Transverse colon (tissue), 4 donors: ENCODE measurements around the gene STIM1.

Experiments used
- POLR2AphosphoS5 ChIP-seq, 3 donors: sonication (generic); formaldehyde crosslinking; IDR thresholded peaks; one replicate each; pipeline ENCODE4 v1.6.1; 2016; ENCODE audit warnings: antibody characterized with exemption in 3 of 3
- TF ChIP-seq, protein P1 (sequence below), 5 experiments: fragments of 200-600 bp in 3 of 5; fragments of 450-650 bp in 2 of 5; sonication (generic) in 3 of 5; IDR thresholded peaks; 1 replicate in 2 of 5; 2 replicates in 3 of 5; pipeline ENCODE4 v1.5.1; 2016 to 2017; ENCODE audit warnings: antibody characterized with exemption in 5 of 5, inconsistent platforms in 3 of 5, mild to moderate bottlenecking in 2 of 5, moderate library complexity in 1 of 5

DNA sequence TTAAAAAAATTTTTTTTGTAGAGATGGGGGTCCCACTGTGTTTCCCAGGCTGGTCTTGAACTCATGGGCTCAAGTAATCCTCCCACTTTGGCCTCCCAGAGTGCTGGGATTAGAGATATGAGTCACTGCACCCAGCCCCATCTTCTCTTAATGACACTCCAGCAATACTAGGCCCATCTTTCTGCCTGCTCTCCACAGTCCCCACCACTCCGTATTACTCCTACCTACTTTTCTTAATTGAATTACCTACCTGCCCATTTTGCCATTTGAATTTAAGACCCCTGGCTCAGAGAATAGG is 2.0 kb upstream of the STIM1 start:
- TF ChIP-seq POLR2AphosphoS5 (IDR thresholded peaks at IDR 0.05): no peak
- TF ChIP-seq, protein P1, sequence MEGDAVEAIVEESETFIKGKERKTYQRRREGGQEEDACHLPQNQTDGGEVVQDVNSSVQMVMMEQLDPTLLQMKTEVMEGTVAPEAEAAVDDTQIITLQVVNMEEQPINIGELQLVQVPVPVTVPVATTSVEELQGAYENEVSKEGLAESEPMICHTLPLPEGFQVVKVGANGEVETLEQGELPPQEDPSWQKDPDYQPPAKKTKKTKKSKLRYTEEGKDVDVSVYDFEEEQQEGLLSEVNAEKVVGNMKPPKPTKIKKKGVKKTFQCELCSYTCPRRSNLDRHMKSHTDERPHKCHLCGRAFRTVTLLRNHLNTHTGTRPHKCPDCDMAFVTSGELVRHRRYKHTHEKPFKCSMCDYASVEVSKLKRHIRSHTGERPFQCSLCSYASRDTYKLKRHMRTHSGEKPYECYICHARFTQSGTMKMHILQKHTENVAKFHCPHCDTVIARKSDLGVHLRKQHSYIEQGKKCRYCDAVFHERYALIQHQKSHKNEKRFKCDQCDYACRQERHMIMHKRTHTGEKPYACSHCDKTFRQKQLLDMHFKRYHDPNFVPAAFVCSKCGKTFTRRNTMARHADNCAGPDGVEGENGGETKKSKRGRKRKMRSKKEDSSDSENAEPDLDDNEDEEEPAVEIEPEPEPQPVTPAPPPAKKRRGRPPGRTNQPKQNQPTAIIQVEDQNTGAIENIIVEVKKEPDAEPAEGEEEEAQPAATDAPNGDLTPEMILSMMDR (IDR thresholded peaks at IDR 0.05): no peak
